ENCODE measurements around the gene GPR162.
"Not testable (repeated sequence)": the region's sequence is repeated elsewhere in the genome, so short reads cannot be mapped to it uniquely, and the experiment has no call there.

Gene GPR162

DNA sequence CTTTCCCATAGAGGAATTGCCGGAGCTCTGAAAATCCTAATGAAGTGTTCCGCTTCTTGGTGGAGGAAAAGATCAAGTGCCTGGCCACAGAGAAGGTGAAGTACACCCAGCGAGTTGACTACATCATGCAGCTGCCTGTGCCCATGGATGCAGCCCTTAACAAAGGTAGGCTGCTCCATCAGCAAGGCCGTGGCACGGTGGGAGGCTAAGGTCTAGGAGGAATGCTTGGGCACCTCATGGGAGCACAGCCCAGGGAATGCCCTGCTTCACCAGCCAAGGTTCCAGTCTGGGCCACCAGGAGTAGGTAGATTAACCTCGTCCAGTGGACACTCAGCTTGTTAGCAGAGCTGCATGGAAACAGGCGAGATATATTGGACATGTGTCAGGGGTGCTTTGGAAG is 39.3 kb downstream of the GPR162 start:
- DNase-seq = no peak

DNA sequence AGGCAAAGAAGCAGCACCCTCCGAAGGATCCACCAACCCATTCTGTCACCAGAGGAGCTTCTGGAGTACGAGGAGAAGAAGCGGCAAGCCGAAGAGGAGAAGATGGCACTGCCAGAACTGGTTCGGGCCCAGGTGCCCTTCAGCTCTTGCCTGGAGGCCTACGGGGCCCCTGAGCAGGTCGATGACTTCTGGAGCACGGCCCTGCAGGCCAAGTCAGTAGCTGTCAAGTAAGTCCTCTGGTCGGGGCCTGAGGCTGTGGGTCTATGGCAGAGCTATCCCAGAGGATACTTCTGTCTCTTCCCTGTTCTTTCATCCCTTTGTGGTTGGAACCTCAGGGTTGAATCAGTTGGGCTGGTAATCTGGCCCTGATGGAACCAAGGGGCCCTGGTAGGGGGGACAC is 39.8 kb downstream of the GPR162 start:
- DNase-seq = no peak

DNA sequence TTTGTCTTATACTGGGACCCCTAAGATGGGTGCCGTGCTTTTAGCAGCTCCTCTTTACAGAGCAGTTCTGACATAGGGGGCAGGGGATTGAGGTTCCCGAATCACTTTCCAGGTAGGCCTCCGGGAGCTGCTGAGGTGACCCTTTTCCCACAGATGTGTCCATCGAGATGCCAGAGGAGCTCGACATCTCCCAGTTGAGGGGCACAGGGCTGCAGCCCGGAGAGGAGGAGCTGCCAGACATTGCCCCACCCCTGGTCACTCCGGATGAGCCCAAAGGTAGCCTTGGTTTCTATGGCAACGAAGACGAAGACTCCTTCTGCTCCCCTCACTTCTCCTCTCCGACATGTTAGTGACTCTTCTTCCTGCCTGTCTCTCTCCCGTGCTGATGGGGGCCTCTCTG is 41.4 kb downstream of the GPR162 start:
- no peak for DNase-seq

DNA sequence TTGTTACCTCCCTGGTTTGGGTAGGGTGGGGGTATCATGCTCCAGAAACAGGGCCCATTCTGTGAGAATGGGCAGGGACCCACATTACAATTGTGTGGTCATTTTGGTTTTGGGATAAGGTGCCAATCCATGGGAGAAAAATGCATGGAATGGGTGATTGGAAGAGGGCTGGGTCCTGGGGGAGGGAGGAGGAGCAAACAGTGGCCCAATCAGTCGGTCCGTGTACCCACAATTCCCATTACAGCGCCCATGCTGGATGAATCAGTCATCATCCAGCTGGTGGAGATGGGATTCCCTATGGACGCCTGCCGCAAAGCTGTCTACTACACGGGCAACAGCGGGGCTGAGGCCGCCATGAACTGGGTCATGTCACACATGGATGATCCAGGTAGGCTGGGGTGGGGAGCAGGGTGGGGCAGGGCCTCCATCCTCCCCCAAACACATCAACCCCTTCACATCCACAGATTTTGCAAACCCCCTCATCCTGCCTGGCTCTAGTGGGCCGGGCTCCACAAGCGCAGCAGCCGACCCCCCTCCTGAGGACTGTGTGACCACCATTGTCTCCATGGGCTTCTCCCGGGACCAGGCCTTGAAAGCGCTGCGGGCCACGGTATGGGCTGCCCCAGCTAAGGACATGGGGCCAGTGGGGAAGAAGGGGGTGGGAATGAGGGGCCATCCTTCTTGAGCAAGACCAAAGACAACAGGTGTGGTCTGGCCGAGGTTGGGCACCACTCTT is 42.1 kb downstream of the GPR162 start:
- no peak for DNase-seq

DNA sequence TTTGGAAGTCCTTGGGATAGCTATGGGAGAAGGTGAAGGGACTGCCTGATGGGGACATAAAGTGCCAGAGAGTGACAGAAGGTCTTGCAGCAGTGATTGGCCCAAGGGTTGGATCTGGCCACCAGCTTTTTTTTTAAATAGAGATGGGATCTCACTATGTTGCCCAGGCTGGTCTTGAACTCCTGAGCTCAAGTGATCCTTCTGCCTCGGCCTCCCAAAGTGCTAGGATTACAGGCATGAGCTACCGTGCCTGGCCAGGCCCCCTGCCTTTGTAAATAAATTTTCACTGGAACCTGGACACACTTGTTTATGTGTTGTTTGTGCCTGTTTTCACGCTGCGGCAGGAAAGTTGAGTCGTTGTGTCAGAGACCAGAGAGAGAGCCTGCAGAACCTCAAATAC is 43.7 kb downstream of the GPR162 start:
- DNase-seq = not testable (repeated sequence)

DNA sequence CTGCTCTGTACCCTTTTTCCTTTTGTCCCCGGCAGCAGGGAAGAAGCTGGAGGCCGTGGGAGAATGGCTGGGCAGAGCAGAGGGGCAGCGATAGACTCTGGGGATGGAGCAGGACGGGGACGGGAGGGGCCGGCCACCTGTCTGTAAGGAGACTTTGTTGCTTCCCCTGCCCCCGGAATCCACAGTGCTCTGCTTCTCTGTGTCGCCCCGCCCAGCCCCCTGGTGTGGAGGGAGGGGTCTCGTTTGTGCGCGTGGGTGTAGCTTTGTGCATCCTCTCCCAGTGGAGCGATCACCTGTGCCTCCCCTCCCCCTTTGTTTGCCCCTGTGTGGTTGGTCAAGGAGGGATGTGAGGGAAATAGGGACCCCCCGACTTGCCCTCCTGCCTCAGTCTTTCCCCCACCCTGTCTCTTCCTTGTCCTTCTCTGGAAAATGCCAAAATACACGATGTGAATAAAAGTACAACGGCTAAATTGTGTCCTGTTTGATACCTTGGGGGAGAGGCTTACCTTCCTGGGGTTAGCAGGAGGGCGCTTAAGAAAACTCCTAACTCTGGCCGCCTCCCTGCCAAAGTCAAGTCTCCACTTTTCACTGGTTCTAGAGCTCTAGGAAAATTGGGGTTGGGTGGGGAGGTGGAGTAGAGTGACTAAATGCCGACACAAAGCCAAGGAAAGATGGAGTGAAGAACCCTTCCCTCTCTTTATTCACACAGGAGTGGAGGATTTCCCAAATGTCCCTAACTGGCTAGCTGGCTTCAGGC is 44.7 kb downstream of the GPR162 start:
- DNase-seq = no peak

DNA sequence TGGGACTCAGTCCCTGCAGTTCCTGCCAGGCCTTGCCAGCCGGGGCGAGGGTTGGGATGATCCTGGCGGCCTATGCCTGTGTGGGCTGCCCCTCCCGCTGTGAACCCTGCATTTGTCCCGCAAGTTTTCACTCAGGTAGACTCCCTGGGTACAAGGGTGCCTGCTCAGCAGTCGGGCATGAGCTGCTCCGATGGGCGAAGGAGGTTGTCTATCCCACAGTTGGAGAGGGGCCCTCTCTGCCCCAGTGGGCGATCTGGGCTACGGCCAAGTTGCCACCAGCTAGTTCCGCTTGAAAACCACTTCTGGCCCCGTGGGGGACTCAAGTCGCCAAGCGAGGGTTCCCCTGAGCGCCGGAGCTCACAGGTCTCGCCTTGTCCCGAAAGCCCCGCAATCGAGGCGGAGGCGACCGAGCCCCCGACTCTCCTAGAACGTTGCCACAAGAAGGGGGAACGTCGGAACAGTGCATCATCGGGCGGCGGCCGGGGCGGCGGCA is 45.3 kb downstream of the GPR162 start:
- no peak for DNase-seq

DNA sequence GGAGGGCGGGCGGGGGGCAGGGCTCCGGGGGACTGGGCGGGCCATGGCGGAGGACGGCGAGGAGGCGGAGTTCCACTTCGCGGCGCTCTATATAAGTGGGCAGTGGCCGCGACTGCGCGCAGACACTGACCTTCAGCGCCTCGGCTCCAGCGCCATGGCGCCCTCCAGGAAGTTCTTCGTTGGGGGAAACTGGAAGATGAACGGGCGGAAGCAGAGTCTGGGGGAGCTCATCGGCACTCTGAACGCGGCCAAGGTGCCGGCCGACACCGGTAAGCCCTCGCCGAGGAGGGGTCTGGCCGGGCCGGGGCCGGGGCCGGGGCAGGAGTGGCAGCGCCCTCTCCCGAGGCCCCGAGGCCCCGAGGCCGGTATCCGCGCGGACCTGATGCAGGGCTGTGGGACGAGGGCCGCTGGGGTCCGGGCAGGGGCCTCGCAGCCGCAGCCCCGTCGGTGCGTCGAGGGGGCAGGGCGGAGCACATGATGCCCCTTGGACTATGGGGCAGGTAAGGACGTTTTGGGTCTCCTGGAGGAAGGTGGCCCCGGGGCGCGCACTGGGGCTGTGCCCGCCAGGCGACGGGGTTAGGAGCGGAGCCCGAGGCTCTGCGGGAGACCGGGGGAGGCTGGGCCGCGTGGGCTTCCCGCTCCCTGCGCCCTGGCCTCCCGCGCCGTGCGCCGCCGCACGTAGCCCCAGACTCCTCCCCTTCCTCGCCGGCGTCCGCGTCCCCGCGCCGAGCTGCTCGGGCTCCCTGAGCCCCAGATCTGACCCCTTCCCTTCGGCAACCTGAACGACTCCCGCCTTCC is 46.0 kb downstream of the GPR162 start, which contains the start of gene TPI1:
Gene TPI1, plus strand, starts transcription at position 119 of the 798 bp plus-strand sequence. Its CDS starts 36 bp downstream, at position 155.
- peak; percentile 80 for DNase-seq

DNA sequence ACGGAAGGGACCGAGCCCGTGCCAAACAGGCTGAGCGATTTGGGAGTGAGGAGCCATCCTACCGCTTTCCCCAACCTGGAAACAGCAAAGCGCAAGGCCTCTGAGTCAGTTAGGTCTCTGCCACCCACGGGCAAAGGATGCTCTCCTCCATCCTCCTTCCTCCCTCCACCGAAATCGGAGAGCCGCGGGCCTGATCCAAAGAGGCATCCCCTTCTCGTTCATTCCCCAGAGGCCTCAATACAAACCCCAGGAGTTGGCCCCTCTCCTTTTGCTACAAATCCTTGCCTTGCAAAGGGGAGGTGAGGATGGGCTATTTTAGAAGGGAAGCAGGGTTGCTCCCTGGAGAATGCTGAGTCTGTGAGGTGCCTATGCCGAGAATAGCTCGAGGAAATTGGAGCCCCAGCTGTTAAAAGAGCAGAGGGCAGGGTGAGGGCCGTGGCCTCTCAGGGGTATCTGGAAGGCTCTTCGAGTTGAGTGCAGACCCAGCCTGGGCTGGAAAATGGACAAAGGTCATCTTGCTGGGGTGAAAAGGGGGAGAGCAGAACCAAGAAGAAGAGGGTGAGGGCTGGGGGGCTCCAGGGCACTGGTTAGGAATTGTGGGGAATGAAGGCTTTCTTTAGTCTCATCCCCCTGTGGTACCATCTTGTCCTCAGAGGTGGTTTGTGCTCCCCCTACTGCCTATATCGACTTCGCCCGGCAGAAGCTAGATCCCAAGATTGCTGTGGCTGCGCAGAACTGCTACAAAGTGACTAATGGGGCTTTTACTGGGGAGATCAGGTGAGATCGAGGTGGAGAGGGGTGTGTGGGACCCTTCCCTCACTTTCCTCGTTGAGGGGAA is 46.8 kb downstream of the GPR162 start:
- DNase-seq = no peak

DNA sequence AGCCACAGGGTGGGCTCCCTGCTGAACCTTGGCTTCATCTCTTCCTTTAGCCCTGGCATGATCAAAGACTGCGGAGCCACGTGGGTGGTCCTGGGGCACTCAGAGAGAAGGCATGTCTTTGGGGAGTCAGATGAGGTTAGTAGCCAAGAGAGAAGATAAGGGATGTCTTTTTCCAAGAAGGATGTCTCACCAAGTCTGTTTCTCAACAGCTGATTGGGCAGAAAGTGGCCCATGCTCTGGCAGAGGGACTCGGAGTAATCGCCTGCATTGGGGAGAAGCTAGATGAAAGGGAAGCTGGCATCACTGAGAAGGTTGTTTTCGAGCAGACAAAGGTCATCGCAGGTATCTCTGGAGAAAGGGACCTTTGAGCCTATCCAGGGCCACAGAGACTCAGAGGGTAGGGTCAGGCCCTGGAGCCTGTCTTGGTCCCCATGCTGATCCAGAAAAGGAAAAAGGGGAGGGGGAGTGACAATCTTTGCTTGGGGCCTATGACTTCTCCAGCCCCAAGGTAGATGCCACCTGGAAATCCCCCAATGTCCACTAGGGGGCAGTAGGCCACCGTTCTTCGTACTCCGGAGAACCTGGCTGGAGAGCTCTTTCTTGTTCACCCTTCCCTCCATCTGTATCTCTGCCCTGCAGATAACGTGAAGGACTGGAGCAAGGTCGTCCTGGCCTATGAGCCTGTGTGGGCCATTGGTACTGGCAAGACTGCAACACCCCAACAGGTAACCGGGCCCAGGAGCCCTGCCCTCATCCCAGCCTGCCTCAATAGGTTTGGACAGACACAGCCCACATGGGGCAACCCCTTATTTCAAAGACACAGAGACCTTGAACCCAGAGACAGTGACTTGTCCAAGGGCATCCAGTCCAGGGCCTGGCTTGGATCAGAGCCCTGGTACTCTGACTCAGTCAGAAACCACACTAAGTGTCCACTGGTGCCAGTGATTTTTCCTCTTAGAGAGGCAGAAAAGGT is 47.7 kb downstream of the GPR162 start:
- peak; percentile 61 for DNase-seq

DNA sequence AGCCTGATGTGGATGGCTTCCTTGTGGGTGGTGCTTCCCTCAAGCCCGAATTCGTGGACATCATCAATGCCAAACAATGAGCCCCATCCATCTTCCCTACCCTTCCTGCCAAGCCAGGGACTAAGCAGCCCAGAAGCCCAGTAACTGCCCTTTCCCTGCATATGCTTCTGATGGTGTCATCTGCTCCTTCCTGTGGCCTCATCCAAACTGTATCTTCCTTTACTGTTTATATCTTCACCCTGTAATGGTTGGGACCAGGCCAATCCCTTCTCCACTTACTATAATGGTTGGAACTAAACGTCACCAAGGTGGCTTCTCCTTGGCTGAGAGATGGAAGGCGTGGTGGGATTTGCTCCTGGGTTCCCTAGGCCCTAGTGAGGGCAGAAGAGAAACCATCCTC is 48.7 kb downstream of the GPR162 start:
- DNase-seq = not testable (repeated sequence)

DNA sequence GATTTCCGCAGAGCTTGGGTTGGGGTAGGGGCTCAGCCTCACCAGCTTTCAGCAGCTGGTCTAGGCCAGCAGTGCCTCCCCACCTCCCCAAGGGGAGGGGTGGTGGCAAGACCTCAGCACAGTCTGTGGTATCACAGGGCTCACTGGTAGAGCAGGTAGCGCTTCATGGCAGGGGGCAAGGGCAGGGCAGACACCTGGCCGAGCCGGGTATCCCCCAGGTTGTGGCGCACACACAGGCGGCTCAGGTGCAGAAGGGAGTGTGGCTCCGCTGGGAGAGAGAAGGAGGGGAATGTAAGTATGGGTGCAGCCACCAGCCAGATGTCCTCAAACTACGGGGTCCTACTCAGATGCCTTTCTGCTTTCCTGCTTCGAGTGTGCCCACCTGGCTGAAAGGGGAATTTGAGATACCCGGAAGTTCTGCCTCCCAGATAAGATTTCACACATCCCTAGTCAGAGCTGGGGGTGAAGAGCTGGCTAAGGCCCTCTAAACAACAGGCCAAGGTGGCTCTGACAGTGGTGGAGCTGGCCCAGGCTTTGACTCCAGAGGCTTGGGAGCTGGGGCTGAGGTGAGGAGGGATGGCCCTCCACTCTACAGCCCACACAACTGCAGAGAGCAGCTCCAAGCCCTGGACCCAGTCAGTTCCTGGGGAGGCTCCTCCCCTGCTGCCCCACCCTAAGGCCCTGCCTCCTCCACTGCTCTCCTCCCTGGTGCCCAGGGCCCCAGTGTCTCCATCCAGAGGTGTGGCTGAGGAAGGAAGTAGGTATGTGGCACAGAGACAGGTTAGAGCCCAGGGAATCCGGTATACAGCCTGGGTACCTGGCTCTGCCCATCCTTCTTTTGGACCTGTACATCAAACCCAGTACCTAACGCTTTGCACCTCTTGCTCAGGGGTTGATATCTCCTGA is 49.7 kb downstream of the GPR162 start:
- DNase-seq = no peak

DNA sequence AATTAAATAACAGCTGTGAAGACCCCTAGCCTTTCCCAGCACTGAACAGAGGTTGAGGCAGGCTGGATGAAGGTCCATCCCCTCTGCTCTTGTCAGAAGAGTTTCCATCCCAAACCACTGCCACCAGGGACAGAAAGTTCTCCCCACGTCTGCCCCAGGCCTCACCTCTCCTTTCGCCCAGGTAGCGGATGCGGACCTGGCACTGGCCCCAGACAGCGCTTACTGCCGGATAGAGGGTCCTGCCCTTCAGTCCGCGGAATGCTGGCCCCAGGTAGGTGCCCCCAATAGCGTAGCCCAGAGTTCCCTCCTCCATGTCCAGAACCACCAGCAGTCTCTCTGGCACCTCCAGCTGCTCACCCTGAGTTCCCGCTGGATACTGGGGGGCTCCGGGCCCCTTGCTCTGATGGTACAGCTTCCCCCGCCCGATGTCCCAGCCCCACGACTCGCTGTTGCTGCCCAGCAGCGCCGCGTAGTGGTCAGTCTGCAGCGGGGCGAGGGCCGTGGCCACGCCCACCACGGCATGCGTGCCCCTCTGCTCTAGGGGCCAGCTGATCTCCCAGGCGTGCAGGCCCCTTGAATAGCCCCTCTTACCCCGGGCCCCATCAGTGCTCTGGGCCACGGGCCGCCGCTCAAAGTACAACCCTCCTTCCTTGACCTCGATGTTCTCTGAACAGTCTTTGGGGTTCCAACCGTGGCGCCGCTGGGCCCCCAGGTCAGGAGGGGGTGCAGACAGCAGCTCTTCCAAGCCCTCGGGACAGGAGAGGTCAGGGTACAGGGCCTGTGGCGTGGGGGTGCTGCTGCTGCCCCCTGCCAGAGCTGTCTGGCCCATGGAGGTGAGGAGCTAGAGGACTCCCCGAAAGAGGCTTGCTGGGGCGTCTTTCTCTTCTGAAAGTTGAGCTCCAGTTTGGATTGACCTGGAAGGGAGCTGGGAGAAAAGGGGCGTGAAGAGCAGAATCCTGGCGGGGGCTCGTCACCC is 50.7 kb downstream of the GPR162 start:
- peak; percentile 71 for DNase-seq

DNA sequence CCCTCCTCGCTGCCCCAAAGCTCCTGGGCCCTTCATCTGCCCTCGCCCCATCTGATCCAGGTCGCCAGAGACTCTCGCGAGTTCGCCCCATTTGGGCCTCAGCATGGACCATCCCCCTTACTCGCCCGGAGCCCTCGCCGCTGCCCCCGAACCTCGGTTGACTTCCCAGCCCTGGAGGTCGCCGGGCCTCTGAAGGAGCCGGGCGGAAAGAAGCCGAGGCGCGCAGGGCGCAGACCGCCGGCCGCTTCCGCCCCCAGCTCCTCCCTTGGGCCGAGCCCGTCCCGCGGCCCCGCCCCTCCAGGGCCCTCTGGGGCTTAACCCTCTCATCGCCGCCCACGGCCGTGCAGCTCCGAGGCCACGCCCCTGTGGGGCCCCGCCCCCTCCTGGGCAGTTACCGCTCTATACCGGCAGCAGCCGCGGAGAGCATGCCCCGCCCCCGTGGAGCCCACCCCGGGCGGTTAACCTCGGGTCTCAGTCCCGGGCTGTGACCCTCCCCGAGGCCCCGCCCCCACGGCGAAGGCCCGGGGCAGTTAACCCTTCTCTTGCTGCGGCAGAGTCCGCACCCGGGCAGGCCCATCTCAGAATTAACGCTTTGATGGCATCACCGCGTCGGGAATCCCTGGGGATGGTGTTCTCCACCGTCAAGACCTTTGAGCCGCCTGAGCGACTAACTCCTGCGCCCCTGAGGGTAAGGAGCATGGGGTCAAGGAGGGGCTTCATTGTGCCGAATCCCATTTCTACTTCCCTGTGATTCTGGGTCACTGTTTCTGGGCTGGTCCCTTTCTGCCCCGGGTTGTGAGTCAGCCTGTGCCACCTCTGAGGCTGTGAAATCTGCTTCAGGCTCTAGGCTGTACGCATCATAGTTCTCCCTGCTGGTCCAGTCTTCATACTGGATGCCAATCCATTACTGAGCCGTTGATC is 51.7 kb downstream of the GPR162 start, which contains the start of gene SPSB2:
Gene SPSB2, minus strand, starts transcription at position 210 of the 921 bp plus-strand sequence. CDS start 402 bp downstream, outside the sequence.
- peak; percentile 93 for DNase-seq

DNA sequence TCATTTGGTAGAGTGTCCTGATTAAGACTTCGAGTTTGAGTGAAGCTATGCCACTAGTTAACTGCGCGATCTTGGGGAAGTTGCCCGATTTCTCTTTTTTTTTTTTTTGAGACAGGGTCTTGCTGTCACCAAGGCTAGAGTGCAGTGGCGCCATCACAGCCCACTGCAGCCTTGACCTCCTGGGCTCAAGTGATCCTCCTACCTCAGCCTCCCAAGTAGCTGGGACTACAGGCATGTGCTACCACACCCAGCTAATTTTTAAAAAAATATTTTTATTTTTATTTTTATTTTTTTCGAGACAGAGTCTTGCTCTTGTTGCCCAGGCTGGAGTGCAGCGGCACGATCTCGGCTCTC is 52.4 kb downstream of the GPR162 start:
- not testable (repeated sequence) for DNase-seq

Data from fibroblast of skin of abdomen (primary cell).